CD4-positive, alpha-beta T cell treated with Interleukin-12 subunit alpha and Interleukin-12 subunit beta, for 1 hour (primary cell): Measurements from ENCODE around the gene KCTD15.

Experiments used
- DNase-seq: peaks from one replicate; pipeline ENCODE4 v3.0.0-alpha.2; 2020

The KCTD15 gene

DNA sequence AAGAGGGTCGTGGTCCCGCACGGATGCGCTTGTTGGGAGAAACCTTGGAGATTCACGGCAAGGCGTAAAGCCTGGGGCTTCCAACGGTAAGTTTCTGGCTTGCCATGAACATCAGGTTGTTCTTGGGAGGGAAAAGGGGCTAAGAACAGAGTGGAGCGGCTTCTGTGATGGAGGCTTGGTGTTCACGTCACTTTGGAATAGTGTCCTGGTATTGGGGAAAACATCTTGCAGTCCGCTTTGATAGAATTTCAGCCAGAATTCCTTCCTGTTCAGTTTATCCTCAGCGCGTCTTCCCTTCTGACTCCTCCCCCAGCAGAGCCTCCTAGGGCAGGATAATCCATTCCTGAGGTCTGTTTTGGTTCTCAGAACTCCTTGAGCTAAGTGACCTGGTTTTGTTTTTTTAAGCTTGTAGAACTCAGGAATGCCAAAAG is 2.0 kb downstream of the KCTD15 start:
- DNase-seq: no peak

DNA sequence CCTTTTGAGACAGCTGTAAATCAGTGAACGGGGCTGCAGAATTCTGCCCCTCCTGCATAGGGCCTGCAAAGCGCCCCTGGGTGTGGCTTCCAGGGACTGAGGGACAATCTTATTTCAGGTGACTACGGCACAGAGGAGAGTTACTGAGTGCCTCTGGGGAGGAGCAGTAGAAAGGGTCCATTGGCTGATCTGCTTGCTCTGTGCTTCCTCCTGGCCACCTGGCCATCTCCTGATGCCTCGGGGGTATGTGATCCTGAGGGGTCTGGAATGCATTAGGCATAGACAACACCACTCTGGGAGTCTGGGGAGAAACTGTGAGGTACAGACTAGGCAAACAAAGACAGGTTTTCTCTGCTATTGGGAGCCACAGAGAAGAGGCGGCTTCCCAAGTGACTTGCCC is 2.8 kb downstream of the KCTD15 start:
- DNase-seq: no peak

DNA sequence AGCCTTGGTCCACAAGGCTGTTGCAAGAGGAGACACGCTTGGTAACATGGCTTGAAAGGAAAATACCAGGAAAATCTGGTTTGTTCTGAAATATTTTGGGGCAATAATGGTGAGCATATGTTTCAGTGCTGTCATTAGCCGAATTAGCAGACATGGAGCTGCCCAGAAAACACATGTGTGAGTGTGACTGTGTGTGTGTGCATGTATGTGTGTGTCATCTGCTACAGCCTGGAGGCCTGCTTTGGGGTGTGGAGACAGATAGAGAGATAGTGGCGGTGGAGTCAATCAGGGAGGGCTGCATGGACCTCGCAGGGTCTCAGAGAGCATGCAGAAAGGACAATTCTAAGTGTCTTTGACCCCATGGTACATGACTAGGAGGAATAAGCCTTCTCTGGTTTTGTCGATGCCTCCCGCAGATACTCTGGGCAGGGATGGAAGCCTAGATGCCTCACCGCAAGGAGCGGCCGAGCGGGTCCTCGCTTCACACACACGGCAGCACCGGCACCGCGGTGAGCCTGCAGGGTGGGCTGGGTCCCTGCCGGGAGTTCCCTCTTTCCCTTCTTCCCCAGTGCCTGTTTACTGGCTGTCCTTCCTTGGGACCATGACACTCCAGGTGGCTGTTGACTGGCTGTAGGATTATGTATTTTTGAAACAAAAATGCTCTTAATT is 3.5 kb downstream of the KCTD15 start:
- DNase-seq: no peak

DNA sequence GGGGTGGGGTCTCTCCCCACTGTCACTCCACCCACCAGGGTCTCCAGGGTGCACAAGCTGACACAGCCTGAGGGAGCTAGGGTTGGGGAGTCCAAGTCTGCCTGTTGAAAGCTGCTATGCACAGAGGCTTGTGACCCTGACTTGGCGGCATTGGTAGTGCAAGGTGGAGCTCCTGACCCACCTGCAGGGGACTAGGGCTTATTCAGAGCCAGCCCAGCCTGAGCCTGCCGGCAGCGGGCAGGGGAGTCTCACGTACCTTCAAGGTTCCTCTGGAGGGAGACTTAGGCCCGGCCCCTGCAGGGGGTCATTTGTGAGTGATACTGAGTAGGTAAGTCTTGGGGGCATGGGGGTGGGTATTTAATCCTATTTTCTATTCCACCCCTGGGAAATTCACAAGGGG is 4.7 kb downstream of the KCTD15 start:
- DNase-seq: no peak

DNA sequence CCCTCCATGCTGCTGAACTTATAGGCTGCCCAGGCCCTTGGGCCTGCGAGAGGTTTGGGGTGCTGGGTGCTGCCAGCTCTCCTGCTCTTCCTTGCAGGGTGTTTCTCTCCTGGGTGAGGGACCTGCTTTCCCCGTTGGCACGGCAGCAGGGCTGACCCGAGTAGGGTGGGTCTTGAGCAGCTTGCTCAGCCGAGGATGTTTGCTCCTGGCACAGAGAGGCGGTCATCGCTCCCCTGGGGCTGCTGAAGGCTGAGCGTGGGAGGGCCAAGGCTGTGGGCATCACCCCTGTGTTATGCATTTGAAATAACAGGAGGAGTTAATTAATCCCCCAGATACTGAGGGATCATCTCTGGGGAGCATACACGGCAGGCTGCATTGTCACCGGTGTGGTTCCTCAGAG is 5.3 kb downstream of the KCTD15 start:
- no peak for DNase-seq

DNA sequence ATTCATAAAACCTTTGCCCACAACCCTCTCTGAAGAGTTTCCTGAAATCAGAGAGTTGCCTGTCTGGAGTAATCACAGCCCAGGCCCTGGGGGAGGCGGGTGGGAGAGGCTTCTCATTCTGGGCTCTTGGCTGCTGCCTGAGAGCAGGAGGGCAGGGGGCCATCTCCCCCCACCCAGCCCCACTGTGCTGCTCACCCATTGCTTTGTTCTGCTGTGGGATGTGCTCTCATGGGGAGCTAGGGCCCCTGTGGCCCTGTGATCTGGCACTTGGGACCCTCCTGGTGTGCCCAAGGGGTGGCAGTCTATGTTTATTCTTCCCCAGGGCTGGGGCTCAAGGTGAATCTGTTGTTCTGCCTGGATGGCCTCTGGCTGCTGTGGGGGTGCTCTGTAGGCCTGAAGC is 6.1 kb downstream of the KCTD15 start:
- DNase-seq: no peak

DNA sequence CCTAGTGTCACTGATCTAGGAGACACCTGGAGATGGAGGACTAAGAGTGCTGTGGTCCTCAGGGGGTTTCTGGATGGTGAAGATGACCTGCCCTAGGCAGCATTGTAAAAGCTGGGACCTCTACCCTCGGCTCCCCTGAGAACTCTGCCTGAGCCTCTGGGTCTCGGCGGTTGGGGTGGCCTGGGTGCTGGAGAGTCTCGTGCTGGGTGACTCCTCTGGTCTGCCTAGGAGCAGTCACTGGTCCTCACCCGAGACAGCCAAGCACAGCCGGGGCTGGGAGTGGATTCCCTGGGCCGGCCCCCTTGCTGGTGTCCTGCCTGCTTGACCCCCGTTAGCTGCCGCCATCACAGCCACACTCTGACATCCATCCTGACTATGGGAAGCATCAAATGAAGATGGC is 6.7 kb downstream of the KCTD15 start:
- DNase-seq: no peak

DNA sequence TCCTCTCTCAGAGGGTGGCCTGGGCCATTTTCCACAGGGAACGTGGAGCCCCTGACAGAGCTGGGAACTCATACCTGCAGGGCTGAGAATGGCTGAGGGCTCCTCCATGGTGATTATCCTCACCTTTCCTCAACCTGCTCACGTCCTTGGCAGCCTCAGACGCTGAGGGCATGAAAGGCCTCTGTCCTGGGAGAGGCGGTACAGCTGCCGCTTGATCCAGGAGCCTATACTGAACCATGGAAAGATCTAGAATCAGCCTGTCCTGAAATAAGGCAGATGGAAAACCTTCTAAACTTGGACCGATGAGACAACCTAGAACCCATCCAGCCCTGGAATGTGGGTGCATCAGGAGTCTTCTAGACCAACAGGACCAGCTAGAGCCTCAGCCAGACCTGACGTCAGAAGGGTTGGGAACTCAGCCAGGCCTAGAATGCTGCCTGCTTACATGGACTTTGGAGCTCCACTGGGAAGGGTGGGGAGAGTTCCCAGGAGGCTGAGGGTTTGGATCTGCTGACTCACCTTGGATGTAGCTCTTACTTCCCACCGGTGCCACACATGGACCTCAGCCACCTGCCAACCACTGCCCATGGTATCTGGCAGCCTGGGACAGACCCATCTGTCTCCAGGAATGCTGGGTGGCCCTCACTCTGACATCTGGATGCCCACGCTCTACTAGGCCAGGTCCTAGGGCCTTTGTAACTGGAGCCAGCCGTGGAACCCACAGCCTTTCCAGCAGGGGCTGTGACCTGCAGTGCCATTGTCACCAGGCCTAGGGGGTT is 7.5 kb downstream of the KCTD15 start:
- DNase-seq: no peak

DNA sequence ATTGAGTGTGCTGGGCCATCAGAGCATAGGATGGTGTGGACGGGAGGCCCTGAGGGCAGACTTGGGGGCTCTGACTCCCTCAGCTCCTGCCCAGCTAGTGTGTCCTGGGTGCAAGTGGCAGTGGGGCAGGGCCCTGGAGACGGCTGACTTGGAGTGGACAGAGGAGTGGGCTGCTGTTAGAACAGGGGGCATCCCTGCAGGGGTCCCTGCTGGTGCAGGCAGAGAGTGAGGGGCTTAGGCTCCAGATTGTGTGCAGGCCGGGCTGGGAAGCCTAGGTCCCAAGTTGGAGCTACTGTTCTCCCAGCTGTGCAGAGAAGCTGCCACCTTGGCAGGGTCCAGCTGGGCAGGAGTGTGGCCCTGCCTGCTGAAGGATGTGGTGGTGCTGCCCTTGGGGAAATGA is 8.6 kb downstream of the KCTD15 start:
- no peak for DNase-seq

DNA sequence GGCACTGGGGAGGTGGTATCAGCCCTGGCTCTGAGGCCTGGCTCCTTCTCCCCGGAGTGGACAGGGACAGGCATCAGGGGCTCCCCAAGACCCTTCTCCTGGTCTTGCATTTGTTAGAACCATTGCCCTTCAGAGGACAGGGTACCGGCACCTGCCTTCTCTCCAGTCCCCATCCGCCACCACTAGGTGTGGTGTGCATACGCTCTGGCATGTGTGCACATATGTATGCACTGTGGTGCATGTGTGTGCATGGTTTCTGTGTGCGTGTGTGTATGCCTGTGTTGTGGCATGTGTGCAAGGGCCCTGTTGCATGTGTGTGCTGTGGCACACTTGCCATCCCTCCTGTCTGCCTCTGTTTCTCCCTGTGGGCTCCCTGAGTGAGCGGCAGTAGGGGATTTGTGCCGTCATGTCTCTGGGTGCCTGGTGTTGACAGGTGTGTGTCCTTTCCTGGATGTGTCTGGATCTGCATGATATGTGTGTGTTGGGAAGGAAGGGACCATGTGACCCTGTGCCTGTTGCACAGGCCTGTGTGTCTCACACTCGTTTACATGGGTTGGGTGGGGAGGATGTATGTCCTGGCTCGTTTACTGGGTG is 9.3 kb downstream of the KCTD15 start:
- DNase-seq: no peak

DNA sequence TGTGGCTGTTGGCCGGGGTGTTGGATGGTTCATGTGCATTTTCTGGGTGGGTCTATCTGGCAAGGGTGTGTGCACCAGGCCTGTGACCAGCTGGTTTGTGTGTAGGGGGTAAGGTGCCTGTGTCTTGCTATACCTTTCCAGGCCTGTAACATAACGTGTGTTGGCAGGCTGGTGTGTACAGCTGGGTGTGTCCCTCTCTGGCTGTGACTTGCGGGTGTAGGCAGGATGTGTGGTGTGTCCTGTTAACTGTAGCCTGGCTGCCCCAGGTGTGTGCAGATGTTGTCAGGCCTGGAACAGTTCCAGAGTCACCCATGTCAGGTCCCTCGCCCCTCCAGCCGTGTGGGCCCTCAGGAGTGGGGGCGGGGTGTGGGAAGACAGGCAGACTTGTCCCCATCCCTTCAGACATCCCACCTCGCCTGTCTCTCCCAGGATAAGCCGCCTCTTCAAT is 9.8 kb downstream of the KCTD15 start:
- DNase-seq: no peak

DNA sequence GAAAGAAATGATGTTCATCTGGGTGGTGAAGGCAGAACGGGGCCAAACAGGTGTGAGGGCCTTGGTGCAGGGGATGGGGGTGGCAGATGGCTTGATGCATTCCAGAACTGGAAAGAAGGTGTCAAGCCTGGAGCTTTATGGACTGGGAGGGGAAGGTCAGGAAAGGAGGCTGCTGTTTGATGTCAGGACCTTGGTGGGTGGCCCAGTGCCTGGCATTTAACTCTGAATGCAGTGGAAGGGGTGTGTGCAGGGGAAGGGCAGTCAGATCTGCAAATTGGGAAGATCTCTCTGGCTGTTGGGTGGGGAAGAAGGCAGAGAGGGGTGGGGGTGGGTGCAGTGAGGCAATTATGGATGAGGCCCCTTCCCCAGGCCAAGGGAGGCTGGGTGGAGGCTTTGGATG is 11.7 kb downstream of the KCTD15 start:
- no peak for DNase-seq

DNA sequence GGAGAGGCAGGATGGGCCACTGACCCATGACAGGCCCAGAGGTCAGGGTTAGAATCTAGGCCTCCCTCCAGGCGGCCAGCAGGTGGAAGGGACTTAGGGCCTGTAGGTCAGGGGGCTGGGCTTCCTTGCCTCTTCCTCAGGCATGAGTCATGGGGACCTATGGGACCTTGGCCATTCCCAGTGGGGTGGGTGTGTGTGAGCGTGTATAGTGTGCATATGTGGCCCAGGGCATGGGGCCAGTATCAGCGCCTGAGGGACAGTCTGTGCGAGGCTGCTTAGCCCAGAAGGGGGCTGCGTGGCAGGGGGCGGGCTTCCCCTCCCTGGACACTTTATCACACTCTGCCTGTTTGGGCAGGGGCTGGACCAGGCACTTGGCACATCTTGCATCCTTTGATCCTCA is 13.3 kb downstream of the KCTD15 start:
- DNase-seq: no peak

DNA sequence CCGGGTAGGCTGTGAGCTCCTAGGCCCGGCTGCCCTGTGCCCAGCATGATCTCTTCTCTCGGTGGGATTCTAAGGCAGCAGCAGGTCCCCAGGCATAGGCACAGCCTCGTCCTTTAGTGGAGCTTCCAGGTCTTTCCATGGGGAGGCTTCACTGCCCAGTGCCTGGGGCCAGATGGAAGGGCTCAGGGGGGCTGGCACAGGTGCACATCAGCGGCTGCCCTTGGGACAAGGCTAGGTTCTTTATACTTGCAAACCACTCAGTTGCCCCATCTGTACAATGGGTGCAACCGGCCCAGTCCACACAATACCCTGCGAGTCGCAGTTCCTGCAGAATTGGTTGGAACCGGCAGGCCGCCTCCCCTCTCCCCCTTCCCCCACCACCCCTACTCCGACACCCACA is 14.2 kb downstream of the KCTD15 start:
- no peak for DNase-seq

DNA sequence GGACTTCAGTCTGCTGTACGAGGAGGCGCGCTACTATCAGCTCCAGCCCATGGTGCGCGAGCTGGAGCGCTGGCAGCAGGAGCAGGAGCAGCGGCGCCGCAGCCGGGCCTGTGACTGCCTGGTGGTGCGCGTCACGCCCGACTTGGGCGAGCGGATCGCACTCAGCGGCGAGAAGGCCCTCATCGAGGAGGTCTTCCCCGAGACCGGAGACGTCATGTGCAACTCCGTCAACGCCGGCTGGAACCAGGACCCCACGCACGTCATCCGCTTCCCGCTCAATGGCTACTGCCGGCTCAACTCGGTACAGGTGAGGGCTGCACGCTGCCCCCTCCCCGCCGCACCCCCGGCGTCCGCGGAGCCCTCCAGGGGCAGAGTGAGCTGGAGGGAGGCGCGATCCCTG is 14.6 kb downstream of the KCTD15 start:
- no peak for DNase-seq

DNA sequence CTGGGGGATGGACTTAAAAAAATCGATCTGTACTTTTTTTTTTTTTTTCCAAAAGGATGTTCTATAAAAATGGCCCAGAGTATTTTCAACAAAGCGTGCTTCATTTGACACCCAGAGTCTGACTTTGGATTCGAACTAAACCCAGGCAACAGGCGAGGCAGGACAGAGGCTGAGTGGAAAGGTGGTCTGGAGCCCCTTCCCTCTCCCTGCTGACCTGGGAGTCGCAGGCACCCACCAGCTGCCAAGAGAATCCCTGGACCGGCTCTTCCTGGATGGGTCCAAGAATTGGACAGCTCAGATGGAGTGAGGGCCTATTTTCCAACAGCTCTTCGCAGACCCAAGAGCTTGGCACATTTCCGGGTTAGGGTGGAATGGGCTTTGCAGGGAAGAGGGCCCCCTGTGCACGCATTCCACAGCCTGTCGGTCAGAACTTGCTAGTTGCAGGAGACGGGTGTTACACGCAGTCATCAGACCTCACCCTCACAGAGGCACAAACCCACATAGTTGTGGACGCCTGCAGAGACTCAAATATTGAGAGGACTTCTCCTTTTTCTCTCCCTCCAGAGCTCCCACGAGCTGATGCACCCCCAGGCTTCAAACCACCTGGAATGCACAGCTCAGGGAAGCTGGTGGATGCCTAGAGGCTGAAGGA is 15.2 kb downstream of the KCTD15 start:
- no peak for DNase-seq

DNA sequence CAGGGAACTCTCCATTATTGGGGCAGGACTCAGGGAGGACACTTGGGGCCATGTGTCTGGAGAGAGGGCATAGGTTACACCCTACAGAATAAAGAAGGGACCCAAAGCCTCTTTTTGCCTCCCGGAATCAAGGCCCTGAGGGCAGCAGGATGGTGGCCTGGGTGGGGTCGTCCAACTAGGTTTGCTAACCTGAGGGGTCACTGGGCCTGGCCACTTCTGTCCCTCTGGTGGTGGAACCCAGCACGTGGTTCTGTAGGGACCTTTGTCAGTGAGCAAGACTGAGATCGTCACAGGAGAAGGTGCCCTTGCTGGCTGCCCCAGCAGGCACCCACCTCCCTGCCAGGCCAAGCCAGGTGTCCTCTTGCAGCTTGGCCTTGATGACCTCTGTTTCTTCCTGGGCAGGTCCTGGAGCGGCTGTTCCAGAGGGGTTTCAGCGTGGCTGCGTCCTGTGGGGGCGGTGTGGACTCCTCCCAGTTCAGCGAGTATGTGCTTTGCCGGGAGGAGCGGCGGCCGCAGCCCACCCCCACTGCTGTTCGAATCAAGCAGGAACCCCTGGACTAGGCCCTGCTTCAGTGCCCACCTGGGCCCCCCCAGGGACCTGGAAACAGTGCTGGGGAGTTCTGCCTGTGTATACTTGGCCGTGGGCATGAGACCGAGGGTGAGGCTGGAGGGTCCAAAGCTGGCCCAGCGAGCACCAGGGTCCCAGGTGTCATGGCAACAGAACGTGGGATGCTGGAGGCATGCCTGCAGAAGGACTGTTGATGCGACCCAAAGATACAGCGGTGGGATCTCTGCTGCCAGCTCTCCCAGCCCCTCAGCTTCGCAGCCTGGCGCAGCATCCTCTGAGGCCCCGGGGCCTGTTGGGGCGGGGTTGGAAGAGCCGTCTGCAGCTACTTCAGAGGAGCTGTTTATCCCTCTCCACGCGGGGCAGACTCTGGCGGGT is 16.0 kb downstream of the KCTD15 start:
- DNase-seq: no peak

DNA sequence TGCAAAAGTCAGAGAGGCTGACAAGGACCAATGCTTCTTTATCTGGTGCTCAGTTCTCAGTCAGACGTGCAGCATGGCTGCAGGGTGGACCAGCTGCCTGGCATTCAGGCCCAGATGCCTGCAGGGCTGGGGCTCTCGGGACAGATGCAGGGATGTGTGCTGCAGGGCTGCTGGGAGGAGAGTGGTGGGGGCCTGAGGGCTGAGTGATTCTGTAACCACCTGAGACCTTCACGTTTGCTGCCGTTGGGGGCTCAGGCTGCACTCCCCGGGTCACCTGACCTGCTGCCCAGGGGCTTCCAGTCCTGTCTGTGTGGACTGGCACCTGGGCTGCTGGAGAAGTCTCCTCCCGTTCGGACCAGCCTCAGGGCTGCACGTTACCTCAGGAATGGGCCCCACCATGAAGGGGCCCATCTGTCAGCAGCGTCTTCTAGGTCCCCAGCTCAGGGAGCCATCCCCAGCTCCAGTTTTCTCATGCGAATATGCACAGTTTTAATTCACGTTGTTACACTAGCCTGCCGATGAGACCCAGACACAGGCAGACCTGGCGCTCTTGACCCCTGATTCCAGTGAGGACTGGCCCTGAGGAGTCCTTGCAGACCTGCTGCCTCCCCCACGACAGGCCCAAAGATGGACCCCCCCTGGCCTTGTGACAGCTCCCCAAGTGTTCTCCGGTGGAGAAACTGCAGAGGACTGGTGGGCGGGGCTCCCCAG is 16.9 kb downstream of the KCTD15 start:
- no peak for DNase-seq

DNA sequence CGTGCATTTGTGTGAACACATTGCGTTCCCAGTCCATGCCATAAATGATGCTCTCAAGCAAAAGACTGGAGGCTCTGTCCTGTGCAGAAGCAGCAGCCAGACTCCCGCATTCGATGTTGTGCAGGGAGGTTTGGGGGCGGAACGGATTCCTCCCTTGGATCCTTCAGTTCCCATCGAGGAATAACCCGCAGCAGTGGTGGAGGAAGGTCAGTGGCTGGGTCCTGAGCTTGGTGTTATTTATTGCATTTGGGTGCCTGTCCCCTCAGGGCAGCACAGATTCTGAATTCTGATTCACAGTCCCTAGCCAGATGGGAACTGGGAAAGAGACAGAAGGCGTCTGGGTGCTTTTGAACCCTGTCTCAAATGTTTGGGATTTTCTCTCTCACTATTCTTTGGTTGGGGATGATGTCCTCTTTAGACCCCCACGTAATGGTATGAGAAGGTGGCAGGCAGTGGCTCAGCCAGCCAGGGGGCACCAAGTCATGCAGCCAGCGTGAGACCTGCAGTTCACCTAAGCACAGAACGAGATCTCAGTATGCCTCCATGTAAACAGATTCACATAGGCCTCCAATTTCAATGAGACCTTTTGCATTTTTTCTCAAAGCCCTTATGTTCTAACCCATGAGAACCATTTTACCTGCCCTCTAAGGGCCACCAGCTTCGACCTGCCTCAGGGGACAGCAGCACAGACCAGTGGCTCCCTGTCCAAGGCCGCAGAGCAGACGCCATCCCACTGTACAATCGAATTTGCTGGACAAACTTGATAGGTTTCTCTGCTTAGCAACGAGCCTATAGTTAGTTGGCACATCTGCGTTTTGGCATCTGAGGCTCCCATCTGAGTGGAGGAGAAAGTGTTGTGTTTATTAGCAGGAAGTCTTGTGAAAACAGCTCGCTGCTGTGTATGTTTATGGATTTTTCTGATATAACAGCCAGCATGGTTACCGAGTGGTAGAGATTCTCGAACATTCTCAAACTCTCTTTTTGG is 17.8 kb downstream of the KCTD15 start:
- no peak for DNase-seq
